HG03469 (cell line): Measurements from ENCODE around the gene LRRC8D.

Experiments
- ATAC-seq: cut with Tn5 transposase; IDR thresholded peaks from one replicate; pipeline ENCODE4 v1.9.1; 2021; ENCODE audit warnings: mild to moderate bottlenecking, moderate library complexity, moderate number of reproducible peaks; ENCODE audit not compliant: unreplicated experiment

LRRC8D gene

DNA sequence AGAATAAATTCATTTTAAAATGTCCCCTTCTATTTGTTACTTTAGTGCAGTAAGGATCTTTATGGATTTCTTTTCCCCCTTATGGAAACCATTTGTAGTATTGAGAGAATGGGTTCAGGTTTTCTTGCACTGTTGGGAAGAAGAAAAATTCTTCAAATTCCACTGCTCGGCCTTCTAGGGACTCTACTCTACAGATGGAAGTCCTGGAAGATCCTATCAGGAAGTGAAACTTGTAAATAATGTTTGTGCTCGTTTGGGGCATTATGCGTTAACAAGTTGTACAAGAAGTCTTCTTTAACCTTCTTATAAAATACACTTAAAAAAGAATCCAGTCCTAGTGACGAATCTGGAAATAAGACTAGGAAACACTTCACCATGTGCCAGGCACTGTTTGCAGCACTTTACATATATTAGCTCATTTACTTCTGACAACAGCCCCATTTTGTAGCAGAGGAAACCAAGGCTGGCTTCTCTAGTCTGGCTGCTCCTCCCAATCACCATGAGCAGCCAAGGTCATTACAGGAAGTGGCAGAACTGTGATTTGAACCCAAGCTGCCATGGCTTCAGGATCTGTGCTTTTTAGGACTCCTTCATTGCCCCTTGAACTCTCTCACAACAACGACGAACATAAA lies 11.8 kb downstream of the LRRC8D start:
- ATAC-seq = no peak

- no peak for ATAC-seq
Observed at GRCh38 chr1:89833183-89834082, 12.6 kb downstream of the LRRC8D start.

- no peak for ATAC-seq
Observed at GRCh38 chr1:89834083-89834704, 13.4 kb downstream of the LRRC8D start.

DNA sequence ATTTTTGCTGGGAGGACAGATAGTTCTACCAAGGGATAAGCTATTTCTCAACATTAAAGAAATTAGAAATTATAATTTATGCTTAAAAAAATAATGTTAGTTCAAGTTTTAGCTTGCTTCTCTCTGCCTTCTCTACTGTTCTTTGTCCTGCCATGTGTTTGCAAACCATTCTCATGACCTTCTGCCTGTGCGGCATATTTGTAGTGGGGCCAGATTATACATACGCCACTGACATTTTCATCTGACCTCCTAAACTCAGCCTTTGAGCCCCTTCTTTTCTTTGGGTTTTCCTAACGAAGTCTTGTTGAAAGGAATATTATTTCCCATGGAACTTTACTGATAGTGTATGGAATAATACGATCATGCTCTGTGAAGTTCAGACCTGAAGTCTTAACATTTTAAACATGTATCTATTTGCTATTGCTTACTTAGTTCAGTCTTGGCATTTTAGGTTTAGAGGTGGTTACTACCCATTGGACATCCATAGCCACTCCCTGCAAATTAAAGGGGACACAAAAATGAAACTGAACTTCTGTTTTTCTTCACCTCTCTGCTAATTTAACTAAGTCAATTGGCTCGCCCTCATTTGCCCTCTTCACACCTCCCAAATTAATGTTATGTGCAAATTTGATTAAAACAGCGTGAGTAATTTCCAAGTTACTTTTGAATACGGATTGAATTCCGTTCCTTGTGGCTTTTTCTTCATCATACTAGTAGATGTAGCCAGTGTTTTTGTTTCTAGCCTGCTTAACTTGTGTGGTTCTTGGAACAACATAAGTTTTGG lies 15.6 kb downstream of the LRRC8D start:
- ATAC-seq = no peak

DNA sequence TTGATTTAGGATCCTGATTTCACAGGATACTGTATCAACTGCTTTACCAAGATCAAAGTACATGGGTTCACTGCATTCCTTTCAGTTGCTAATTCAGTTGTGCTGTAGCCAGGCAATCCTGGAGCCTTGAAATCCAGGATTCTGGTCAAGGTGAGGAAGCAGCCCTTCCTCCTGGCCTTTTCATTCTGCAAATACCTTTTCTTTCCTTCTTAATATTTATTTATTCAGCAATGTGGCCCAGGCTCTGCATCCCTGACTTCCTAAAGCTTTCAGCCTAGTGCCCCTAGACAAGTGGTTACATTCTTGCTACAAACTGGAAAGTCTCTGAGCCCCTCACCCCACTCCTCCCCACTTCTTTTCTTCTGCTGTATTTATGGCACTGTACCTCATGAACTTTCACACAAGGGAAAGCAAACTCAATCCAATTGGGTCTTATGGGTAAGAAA lies 16.2 kb downstream of the LRRC8D start:
- ATAC-seq = no peak

DNA sequence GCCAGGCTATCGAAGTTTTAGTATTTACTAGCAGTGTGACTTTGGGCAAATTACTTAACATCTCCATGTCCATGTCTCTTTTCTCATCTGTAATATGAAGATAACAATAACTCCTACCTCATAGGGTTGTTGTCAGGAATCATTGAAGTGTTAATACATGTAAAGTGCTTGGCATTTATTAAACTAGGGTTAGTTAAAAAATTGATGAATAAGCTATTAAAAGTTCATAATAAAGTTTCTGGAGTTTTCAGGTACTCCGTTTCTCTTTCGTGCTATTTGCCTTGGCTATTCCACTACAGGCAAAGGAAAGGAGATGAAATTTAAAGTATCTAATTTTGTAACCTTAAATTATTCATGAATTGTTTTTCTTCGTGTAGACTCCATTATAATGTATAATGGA lies 16.7 kb downstream of the LRRC8D start:
- no peak for ATAC-seq

- ATAC-seq = no peak
Observed at GRCh38 chr1:89839516-89839915, 18.7 kb downstream of the LRRC8D start.

DNA sequence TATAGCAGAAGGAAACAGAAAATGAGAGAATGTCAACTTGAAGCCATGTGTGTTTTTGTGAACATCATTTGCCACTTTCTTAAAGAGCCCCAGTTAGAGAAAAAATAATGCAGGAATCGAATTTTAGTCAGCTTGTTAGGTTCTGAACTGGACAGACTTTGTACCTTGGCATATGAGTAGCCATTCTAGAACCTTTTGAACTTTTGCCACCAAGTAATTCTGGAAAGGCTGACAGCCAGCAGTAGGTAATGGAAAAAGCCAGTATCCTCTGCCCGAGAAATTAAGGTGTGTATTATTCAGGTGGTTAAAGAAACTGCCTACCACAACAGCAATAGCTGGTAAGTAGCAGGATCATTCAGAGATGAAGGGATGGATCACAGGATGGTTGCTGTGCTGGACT lies 20.7 kb downstream of the LRRC8D start:
- no peak for ATAC-seq

DNA sequence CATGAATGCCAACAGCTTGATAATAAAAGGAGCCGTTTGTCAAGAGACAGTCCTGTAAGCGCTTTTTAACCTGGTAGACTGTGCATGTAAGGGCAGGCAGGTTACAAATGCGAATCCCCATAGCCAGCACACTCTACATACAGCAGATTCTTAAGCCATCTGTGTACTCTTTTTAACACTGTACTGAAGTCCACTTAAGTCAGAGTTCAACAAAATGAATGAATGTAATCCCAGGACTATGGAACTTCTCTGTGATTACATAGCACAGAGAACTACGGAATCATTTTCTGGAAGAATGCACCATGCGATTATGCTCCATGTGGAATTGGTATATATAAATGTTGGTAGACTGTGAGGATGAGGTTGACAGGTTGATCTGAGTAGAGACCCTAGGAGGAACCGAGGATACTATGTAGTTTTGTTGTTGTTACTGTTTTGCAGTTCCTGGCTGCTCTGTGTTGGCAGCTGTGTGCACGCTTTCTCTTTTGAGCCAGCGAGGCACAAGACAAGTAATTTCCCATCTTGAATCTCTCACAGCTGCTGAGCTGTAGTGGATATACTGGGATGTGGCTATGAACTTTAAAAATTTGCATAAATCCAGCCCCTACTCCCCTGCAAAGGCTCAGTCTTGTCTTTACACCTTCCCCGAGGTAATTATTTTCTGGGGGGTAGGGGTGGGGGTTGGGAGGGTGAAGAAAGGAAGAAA lies 21.9 kb downstream of the LRRC8D start:
- ATAC-seq = peak; percentile 32

GRCh38 chr1:89843273-89844130 lies 22.7 kb downstream of the LRRC8D start:
- peak; percentile 42 for ATAC-seq

GRCh38 chr1:89844241-89844807 lies 23.5 kb downstream of the LRRC8D start:
- no peak for ATAC-seq

- ATAC-seq = no peak
Observed at GRCh38 chr1:89844860-89845259, 24.0 kb downstream of the LRRC8D start.

GRCh38 chr1:89847191-89847729 lies 26.4 kb downstream of the LRRC8D start:
- no peak for ATAC-seq

GRCh38 chr1:89850844-89851415 lies 30.1 kb downstream of the LRRC8D start:
- ATAC-seq = no peak

- no peak for ATAC-seq
Observed at GRCh38 chr1:89854140-89854539, 33.3 kb downstream of the LRRC8D start.

- peak; percentile 80 for ATAC-seq
Observed at GRCh38 chr1:89855413-89856123, 34.7 kb downstream of the LRRC8D start.

GRCh38 chr1:89863165-89863830 lies 42.5 kb downstream of the LRRC8D start:
- no peak for ATAC-seq
